ENCODE measurements around the gene CCDC91. TPM values are rescaled to one million over a fixed set of nuclear protein-coding genes. Genes with fewer than 3 reads are reported as not detected.

CCDC91 gene
- polyA plus RNA-seq, 1 donor from 2014 or later: 11.6 TPM

DNA sequence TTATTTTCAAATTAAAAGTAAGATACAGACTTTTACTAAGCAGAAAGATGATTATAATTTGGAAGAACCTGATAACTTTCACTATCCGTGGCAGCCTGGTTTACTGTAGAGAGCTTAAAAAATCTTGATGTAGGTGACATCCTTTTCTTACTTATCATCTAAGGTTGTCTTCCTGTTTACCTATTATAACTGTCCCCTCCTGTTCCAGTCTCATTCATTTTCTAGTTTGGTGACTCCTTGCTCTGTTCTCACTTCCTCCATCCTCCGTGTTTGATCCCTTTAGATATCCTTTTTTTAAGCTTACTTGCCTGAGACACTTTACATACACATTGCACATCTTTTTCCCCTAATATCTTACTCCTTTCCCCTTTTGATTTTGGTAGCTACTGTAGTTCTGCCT lies 27.5 kb downstream of the CCDC91 start:
- Histone ChIP-seq H3K9ac (ENCODE audit: low read length) (no peak overlapping the region), H4K20me1 (ENCODE audit: insufficient read depth) (no peaks in the 10 kb centered on the region), H3K4me2 (ENCODE audit: low read length) (no peak overlapping the region), H3K36me3 (ENCODE audit: insufficient read depth, low read length) (no peaks in the 10 kb centered on the region), H3K9me2 (ENCODE audit: insufficient read depth, low read length) (no peaks in the 10 kb centered on the region), H2AFZ (ENCODE audit: low read depth, low read length) (no peak overlapping the region), H3K27ac (ENCODE audit: low read length) (no peak overlapping the region), H3K4me3 (ENCODE audit: low read length) (no peak overlapping the region), H3K79me2 (replicated peaks; ENCODE audit: insufficient read depth, low read length) (no peaks in the 10 kb centered on the region), H3K27me3 (ENCODE audit: insufficient read depth, low read depth, low read length) (no peaks in the 10 kb centered on the region), H3K9me3 (ENCODE audit: low read length) (no peaks in the 10 kb centered on the region), H3F3A (ENCODE audit: insufficient read depth, low read length, poor library complexity, severe bottlenecking) (no peaks in the 10 kb centered on the region)
- TF ChIP-seq EZH2 (IDR thresholded peaks at IDR 0.05; ENCODE audit: borderline replicate concordance, insufficient read depth, low read length, poor library complexity, severe bottlenecking) (no peak), POLR2AphosphoS5 (IDR thresholded peaks at IDR 0.05) (no peak), EP300 (conservative IDR thresholded peaks at IDR 0.05; ENCODE audit: poor library complexity, severe bottlenecking) (no peak), SMC3 (conservative IDR thresholded peaks at IDR 0.05; ENCODE audit: poor library complexity) (no peak)
- TF ChIP-seq, protein P1, sequence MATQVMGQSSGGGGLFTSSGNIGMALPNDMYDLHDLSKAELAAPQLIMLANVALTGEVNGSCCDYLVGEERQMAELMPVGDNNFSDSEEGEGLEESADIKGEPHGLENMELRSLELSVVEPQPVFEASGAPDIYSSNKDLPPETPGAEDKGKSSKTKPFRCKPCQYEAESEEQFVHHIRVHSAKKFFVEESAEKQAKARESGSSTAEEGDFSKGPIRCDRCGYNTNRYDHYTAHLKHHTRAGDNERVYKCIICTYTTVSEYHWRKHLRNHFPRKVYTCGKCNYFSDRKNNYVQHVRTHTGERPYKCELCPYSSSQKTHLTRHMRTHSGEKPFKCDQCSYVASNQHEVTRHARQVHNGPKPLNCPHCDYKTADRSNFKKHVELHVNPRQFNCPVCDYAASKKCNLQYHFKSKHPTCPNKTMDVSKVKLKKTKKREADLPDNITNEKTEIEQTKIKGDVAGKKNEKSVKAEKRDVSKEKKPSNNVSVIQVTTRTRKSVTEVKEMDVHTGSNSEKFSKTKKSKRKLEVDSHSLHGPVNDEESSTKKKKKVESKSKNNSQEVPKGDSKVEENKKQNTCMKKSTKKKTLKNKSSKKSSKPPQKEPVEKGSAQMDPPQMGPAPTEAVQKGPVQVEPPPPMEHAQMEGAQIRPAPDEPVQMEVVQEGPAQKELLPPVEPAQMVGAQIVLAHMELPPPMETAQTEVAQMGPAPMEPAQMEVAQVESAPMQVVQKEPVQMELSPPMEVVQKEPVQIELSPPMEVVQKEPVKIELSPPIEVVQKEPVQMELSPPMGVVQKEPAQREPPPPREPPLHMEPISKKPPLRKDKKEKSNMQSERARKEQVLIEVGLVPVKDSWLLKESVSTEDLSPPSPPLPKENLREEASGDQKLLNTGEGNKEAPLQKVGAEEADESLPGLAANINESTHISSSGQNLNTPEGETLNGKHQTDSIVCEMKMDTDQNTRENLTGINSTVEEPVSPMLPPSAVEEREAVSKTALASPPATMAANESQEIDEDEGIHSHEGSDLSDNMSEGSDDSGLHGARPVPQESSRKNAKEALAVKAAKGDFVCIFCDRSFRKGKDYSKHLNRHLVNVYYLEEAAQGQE (IDR thresholded peaks at IDR 0.05; ENCODE audit: borderline replicate concordance): no peak
- TF ChIP-seq, protein P2, sequence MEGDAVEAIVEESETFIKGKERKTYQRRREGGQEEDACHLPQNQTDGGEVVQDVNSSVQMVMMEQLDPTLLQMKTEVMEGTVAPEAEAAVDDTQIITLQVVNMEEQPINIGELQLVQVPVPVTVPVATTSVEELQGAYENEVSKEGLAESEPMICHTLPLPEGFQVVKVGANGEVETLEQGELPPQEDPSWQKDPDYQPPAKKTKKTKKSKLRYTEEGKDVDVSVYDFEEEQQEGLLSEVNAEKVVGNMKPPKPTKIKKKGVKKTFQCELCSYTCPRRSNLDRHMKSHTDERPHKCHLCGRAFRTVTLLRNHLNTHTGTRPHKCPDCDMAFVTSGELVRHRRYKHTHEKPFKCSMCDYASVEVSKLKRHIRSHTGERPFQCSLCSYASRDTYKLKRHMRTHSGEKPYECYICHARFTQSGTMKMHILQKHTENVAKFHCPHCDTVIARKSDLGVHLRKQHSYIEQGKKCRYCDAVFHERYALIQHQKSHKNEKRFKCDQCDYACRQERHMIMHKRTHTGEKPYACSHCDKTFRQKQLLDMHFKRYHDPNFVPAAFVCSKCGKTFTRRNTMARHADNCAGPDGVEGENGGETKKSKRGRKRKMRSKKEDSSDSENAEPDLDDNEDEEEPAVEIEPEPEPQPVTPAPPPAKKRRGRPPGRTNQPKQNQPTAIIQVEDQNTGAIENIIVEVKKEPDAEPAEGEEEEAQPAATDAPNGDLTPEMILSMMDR (IDR thresholded peaks at IDR 0.05; ENCODE audit: poor library complexity, severe bottlenecking): no peak

DNA sequence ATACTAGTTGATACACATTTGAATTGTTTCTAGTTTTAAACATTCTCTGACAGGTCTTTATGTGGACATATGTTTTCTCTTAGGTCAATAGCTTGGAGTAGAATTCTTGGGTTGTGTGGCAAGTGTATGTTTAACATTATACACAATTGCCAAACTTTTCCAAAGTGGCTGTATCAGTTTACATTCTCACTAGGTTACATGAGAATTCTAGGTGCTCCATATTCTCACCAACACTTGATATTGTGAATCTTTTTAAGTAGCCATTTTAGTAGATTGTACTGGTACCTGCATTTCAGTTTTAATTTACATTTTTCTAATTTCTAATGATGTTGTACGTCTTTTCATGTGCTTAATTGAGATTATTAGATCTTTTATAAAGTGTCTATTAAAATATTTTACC lies 28.6 kb downstream of the CCDC91 start:
- Histone ChIP-seq H4K20me1 (ENCODE audit: insufficient read depth) (no peaks in the 10 kb centered on the region), H3K9me2 (ENCODE audit: insufficient read depth, low read length) (no peaks in the 10 kb centered on the region), H3K9ac (ENCODE audit: low read length) (no peak overlapping the region), H3K27ac (ENCODE audit: low read length) (no peak overlapping the region), H3K9me3 (ENCODE audit: low read length) (no peaks in the 10 kb centered on the region), H2AFZ (ENCODE audit: low read depth, low read length) (no peak overlapping the region), H3K4me2 (ENCODE audit: low read length) (no peak overlapping the region), H3K79me2 (replicated peaks; ENCODE audit: insufficient read depth, low read length) (no peaks in the 10 kb centered on the region), H3K4me3 (ENCODE audit: low read length) (no peak overlapping the region), H3K27me3 (ENCODE audit: insufficient read depth, low read depth, low read length) (no peaks in the 10 kb centered on the region), H3K36me3 (ENCODE audit: insufficient read depth, low read length) (no peaks in the 10 kb centered on the region), H3F3A (ENCODE audit: insufficient read depth, low read length, poor library complexity, severe bottlenecking) (no peaks in the 10 kb centered on the region)
- TF ChIP-seq, protein P1 (IDR thresholded peaks at IDR 0.05; ENCODE audit: borderline replicate concordance): no peak
- no peak for TF ChIP-seq SMC3 (conservative IDR thresholded peaks at IDR 0.05; ENCODE audit: poor library complexity)
- no peak for TF ChIP-seq TAF1 (IDR thresholded peaks at IDR 0.05; ENCODE audit: low read depth)
- TF ChIP-seq EZH2 (IDR thresholded peaks at IDR 0.05; ENCODE audit: borderline replicate concordance, insufficient read depth, low read length, poor library complexity, severe bottlenecking): no peak
- TF ChIP-seq, protein P2 (IDR thresholded peaks at IDR 0.05; ENCODE audit: poor library complexity, severe bottlenecking): no peak
- TF ChIP-seq RAD21 (conservative IDR thresholded peaks at IDR 0.05): no peak
- no peak for TF ChIP-seq POLR2AphosphoS5 (IDR thresholded peaks at IDR 0.05)
- TF ChIP-seq MXI1 (conservative IDR thresholded peaks at IDR 0.05; ENCODE audit: poor library complexity, severe bottlenecking): no peak
- no peak for TF ChIP-seq EP300 (conservative IDR thresholded peaks at IDR 0.05; ENCODE audit: poor library complexity, severe bottlenecking)

All from neural cell (in vitro differentiated cells).